ENCODE measurements around the gene PEAR1. TPM values are rescaled to one million over a fixed set of nuclear protein-coding genes. Genes with fewer than 3 reads are reported as not detected.

PEAR1 gene
- total and polyA plus RNA-seq, 2 donors (not counting 1 experiment from before 2014, with no cell fraction given) = 0.03 TPM; not detected in 1

DNA sequence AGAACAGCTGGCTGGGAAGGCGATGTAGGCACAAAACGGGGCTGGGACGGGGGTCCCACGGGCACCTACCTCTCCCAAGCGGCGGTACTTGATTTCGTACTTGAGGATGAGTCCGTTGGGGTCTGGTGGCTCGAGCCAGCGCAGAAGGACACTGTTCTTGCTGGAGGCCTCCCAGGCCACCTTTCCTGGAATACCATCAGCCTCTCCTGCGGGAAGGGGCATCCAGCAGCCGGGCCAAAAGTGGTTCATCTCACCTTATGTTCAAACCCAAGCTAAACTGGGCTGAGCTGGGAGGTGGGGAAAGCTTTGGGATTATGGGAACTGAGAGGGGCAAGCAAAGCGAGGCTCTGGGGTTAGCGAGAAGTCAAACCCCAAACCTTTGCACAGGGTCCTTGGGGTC is 48.9 kb upstream of the PEAR1 start:
- no peak overlapping the region for H3K4me3 ChIP-seq (ENCODE audit: control extremely low read depth in 1 of 5, extremely low read depth in 1 of 5, insufficient read depth in 1 of 5, low read depth in 2 of 5, low read length in 4 of 5)

More for the DNA sequence above, 48.9 kb upstream of the PEAR1 start:
- H3K4me1 ChIP-seq (ENCODE audit: control insufficient read depth in 2 of 2, insufficient read depth in 2 of 2, low read length in 2 of 2) = peaks cover 8 to 12% of the 10 kb centered on the region in 2 donors
- H3K9ac ChIP-seq (ENCODE audit: low read length) = no peak overlapping the region
- H3K4me3 Mint-ChIP-seq = peak overlapping the region; percentile 26
- peaks cover 82% of the 10 kb centered on the region for H3K27me3 Mint-ChIP-seq
- intact Hi-C loops (cut with micrococcal nuclease) = no loop called here
- no peak for ATAC-seq (ENCODE audit: low read depth)
- H3K27ac Mint-ChIP-seq = no peak overlapping the region
- CTCF ChIA-PET = no interaction called here
- 38% methylated on average over 13 of the region's 14 CpGs for WGBS (ENCODE audit: insufficient coverage)
- H4K20me1 ChIP-seq (ENCODE audit: control insufficient read depth, insufficient read depth, low read length, poor library complexity, severe bottlenecking) = no peaks in the 10 kb centered on the region
- H3K27me3 ChIP-seq (replicated peaks in 1 of 4; ENCODE audit: control extremely low read depth in 1 of 4, control insufficient read depth in 3 of 4, insufficient read depth in 4 of 4, low read length in 3 of 4) = peaks cover 0 to 68% (median 27%) of the 10 kb centered on the region in 4 experiments
- H3K79me2 ChIP-seq (ENCODE audit: control insufficient read depth, insufficient read depth, low read length) = no peaks in the 10 kb centered on the region
- H3K9me3 ChIP-seq (ENCODE audit: control extremely low read depth in 1 of 3, control insufficient read depth in 2 of 3, insufficient read depth in 1 of 3, low read length in 2 of 3) = peaks cover 0 to 9% (median 0%) of the 10 kb centered on the region in 3 donors
- TF ChIP-seq, protein P1, sequence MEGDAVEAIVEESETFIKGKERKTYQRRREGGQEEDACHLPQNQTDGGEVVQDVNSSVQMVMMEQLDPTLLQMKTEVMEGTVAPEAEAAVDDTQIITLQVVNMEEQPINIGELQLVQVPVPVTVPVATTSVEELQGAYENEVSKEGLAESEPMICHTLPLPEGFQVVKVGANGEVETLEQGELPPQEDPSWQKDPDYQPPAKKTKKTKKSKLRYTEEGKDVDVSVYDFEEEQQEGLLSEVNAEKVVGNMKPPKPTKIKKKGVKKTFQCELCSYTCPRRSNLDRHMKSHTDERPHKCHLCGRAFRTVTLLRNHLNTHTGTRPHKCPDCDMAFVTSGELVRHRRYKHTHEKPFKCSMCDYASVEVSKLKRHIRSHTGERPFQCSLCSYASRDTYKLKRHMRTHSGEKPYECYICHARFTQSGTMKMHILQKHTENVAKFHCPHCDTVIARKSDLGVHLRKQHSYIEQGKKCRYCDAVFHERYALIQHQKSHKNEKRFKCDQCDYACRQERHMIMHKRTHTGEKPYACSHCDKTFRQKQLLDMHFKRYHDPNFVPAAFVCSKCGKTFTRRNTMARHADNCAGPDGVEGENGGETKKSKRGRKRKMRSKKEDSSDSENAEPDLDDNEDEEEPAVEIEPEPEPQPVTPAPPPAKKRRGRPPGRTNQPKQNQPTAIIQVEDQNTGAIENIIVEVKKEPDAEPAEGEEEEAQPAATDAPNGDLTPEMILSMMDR (IDR thresholded peaks at IDR 0.05) = no peak
- no peak for TF ChIP-seq EZH2 (IDR thresholded peaks at IDR 0.05; ENCODE audit: borderline replicate concordance, insufficient read depth, low read depth, low read length, poor library complexity, severe bottlenecking)
- peak overlapping the region; percentile 43 for H3K4me2 ChIP-seq (replicated peaks; ENCODE audit: low read depth, low read length, poor library complexity, severe bottlenecking)
- DNase-seq = no peak
- POLR2A ChIA-PET = no interaction called here
- no peak overlapping the region for H3K27ac ChIP-seq (ENCODE audit: low read length in 2 of 2)
- no peaks in the 10 kb centered on the region for H3K36me3 ChIP-seq (replicated peaks in 1 of 2; ENCODE audit: control extremely low read depth in 1 of 2, control insufficient read depth in 1 of 2, extremely low read depth in 1 of 2, insufficient read depth in 2 of 2, low read length in 1 of 2)
- peaks cover 17% of the 10 kb centered on the region for H3K4me1 Mint-ChIP-seq
- H3K9me3 Mint-ChIP-seq (ENCODE audit: insufficient read depth) = no peaks in the 10 kb centered on the region
- no peak overlapping the region for H2AFZ ChIP-seq (ENCODE audit: insufficient read depth, low read depth, low read length, poor library complexity, severe bottlenecking)

Measured in B cell (primary cell).